ENCODE results near the gene LMBR1.
"Not testable (repeated sequence)": the region's sequence is repeated elsewhere in the genome, so short reads cannot be mapped to it uniquely, and the experiment has no call there.

LMBR1 gene

DNA sequence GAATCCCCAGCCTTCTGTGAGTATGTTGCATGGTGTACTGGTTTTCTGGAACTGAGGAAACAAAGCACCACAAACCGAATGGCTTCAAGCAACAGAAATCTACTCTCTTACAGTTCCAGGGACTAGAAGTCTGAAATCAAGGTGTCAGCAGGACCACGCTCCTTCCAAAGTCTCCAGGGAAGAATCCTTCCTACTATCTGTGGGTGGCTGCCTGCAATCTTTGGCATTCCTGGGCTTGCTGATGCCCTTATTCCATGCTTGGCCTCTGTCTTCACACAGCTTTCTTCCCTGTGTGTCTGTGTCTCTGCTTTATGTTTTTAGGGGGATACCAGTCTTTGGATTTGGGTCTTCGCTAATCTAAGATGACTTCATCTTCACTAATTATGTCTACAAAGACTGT is 81.3 kb downstream of the LMBR1 start:
- H3K9me2 ChIP-seq (replicated peaks; ENCODE audit: insufficient read depth, low read length), result no peaks in the 10 kb centered on the region
- H2AFZ ChIP-seq (ENCODE audit: low read depth, low read length, severe bottlenecking), result no peak overlapping the region
- H3K36me3 ChIP-seq (ENCODE audit: low read length), result no peaks in the 10 kb centered on the region
- no peaks in the 10 kb centered on the region for H3K9me3 ChIP-seq (ENCODE audit: insufficient read depth, low read length)
- no peaks in the 10 kb centered on the region for H3K79me2 ChIP-seq (ENCODE audit: insufficient read depth, low read length)
- no peak overlapping the region for H3K4me3 ChIP-seq (ENCODE audit: insufficient read depth, low read length, poor library complexity, severe bottlenecking)
- no peak overlapping the region for H3K4me2 ChIP-seq (ENCODE audit: low read depth, low read length, poor library complexity, severe bottlenecking)
- H3K27ac ChIP-seq (ENCODE audit: low read depth, low read length), result no peak overlapping the region
- H3K27me3 ChIP-seq (ENCODE audit: low read length), result no peaks in the 10 kb centered on the region
- TF ChIP-seq, protein P1, sequence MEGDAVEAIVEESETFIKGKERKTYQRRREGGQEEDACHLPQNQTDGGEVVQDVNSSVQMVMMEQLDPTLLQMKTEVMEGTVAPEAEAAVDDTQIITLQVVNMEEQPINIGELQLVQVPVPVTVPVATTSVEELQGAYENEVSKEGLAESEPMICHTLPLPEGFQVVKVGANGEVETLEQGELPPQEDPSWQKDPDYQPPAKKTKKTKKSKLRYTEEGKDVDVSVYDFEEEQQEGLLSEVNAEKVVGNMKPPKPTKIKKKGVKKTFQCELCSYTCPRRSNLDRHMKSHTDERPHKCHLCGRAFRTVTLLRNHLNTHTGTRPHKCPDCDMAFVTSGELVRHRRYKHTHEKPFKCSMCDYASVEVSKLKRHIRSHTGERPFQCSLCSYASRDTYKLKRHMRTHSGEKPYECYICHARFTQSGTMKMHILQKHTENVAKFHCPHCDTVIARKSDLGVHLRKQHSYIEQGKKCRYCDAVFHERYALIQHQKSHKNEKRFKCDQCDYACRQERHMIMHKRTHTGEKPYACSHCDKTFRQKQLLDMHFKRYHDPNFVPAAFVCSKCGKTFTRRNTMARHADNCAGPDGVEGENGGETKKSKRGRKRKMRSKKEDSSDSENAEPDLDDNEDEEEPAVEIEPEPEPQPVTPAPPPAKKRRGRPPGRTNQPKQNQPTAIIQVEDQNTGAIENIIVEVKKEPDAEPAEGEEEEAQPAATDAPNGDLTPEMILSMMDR (IDR thresholded peaks at IDR 0.05; ENCODE audit: insufficient read depth, low read length, poor library complexity, severe bottlenecking), result no peak
- TF ChIP-seq EZH2phosphoT487 (conservative IDR thresholded peaks at IDR 0.05; ENCODE audit: low read length), result no peak
- no peaks in the 10 kb centered on the region for H3F3A ChIP-seq (ENCODE audit: insufficient read depth)
- no peak overlapping the region for H3K9ac ChIP-seq (ENCODE audit: low read length)
- no peaks in the 10 kb centered on the region for H4K20me1 ChIP-seq (ENCODE audit: low read depth, low read length)

DNA sequence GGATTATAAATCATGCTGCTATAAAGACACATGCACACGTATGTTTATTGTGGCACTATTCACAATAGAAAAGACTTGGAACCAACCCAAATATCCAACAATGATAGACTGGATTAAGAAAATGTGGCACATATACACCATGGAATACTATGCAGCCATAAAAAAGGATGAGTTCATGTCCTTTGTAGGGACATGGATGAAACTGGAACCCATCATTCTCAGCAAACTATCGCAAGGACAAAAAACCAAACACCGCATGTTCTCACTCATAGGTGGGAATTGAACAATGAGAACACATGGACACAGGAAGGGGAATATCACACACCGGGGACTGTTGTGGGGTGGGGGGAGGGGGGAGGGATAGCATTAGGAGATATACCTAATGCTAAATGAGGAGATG is 89.3 kb downstream of the LMBR1 start:
- H3K9ac ChIP-seq (ENCODE audit: low read length); H3K4me2 ChIP-seq (ENCODE audit: low read depth, low read length, poor library complexity, severe bottlenecking); H3K79me2 ChIP-seq (ENCODE audit: insufficient read depth, low read length); H3K9me2 ChIP-seq (replicated peaks; ENCODE audit: insufficient read depth, low read length); H4K20me1 ChIP-seq (ENCODE audit: low read depth, low read length); H3F3A ChIP-seq (ENCODE audit: insufficient read depth); H3K27me3 ChIP-seq (ENCODE audit: low read length); H3K27ac ChIP-seq (ENCODE audit: low read depth, low read length); H3K36me3 ChIP-seq (ENCODE audit: low read length); H3K4me3 ChIP-seq (ENCODE audit: insufficient read depth, low read length, poor library complexity, severe bottlenecking); H3K9me3 ChIP-seq (ENCODE audit: insufficient read depth, low read length); H2AFZ ChIP-seq (ENCODE audit: low read depth, low read length, severe bottlenecking): not testable (repeated sequence)

DNA sequence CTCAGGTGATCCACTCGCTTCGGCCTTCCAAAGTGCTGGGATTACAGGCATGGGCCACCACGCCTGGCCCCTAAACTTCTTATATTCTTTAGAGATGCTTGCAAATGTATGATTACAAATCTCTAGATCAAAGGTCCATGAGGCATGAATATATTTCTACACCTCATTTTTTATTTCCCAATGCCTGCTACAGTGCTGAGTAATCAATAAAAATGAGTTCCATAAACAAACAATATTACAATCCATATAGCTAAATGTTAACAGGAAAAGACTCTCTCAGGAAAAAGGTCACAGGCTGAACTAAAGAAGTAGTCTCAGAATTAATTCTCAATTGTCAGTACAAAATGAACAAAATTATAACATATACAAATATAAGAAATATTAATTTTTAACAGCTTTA is 90.8 kb downstream of the LMBR1 start:
- Histone ChIP-seq H3K4me2 (ENCODE audit: low read depth, low read length, poor library complexity, severe bottlenecking) (no peak overlapping the region), H3K27me3 (ENCODE audit: low read length) (no peaks in the 10 kb centered on the region), H3K9me2 (replicated peaks; ENCODE audit: insufficient read depth, low read length) (no peaks in the 10 kb centered on the region), H3K9me3 (ENCODE audit: insufficient read depth, low read length) (no peaks in the 10 kb centered on the region), H4K20me1 (ENCODE audit: low read depth, low read length) (no peaks in the 10 kb centered on the region), H3F3A (ENCODE audit: insufficient read depth) (no peaks in the 10 kb centered on the region), H2AFZ (ENCODE audit: low read depth, low read length, severe bottlenecking) (no peak overlapping the region), H3K79me2 (ENCODE audit: insufficient read depth, low read length) (no peaks in the 10 kb centered on the region), H3K4me3 (ENCODE audit: insufficient read depth, low read length, poor library complexity, severe bottlenecking) (no peak overlapping the region), H3K36me3 (ENCODE audit: low read length) (no peaks in the 10 kb centered on the region; the same call in 1 of the 2 replicates), H3K9ac (ENCODE audit: low read length) (no peak overlapping the region), H3K27ac (ENCODE audit: low read depth, low read length) (no peak overlapping the region)
- TF ChIP-seq, protein P1 (IDR thresholded peaks at IDR 0.05; ENCODE audit: insufficient read depth, low read length, poor library complexity, severe bottlenecking), result no peak
- no peak for TF ChIP-seq EZH2phosphoT487 (conservative IDR thresholded peaks at IDR 0.05; ENCODE audit: low read length)

DNA sequence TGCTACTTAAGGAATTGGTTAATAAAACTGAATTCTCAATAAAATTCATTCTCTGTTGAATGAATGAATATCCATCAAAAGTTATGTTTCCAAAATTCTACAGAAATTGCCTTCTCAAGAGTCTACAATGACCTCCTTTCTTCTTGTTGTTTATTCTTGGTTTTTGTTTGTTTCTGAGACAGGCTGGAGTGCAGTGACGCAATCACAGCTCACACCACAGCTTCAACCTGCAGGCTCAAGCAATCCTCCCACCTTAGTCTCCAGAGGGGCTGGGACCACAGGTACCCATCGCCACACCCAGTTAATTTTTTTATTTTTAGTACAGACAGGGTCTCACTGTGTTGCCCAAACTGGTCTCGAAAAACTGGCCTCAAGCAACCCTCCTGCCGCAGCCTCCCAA is 97.6 kb downstream of the LMBR1 start:
- H3K27ac ChIP-seq (ENCODE audit: low read depth, low read length), result no peak overlapping the region
- H3K9me2 ChIP-seq (replicated peaks; ENCODE audit: insufficient read depth, low read length), result no peaks in the 10 kb centered on the region
- H3K79me2 ChIP-seq (ENCODE audit: insufficient read depth, low read length), result no peaks in the 10 kb centered on the region
- no peak overlapping the region for H2AFZ ChIP-seq (ENCODE audit: low read depth, low read length, severe bottlenecking)
- TF ChIP-seq EZH2phosphoT487 (conservative IDR thresholded peaks at IDR 0.05; ENCODE audit: low read length), result no peak
- TF ChIP-seq, protein P1 (IDR thresholded peaks at IDR 0.05; ENCODE audit: insufficient read depth, low read length, poor library complexity, severe bottlenecking), result no peak
- no peak overlapping the region for H3K4me3 ChIP-seq (ENCODE audit: insufficient read depth, low read length, poor library complexity, severe bottlenecking)
- H3K27me3 ChIP-seq (ENCODE audit: low read length), result no peaks in the 10 kb centered on the region
- no peaks in the 10 kb centered on the region for H4K20me1 ChIP-seq (ENCODE audit: low read depth, low read length)
- no peak overlapping the region for H3K4me2 ChIP-seq (ENCODE audit: low read depth, low read length, poor library complexity, severe bottlenecking)
- no peaks in the 10 kb centered on the region; the same call in 1 of the 2 replicates for H3K36me3 ChIP-seq (ENCODE audit: low read length)
- H3K9ac ChIP-seq (ENCODE audit: low read length), result no peak overlapping the region
- no peaks in the 10 kb centered on the region for H3F3A ChIP-seq (ENCODE audit: insufficient read depth)
- no peaks in the 10 kb centered on the region for H3K9me3 ChIP-seq (ENCODE audit: insufficient read depth, low read length)
